Thoracic aorta (tissue), 2 donors: ENCODE data around the gene UBAC2. TPM values are rescaled to one million over a fixed set of nuclear protein-coding genes. Genes with fewer than 3 reads are reported as not detected.

Experiments used
- ATAC-seq: fragments of 150-250 bp; one replicate; pipeline ENCODE4 v1.8.0; 2017; ENCODE audit warnings: low read depth; ENCODE audit not compliant: insufficient number of reproducible peaks, low FRiP score
- DNase-seq: peaks from one replicate; pipeline ENCODE4 v3.0.0-alpha.2; 2020; ENCODE audit warnings: low spot score
- H3K27ac ChIP-seq, 2 donors: fragments of 200-600 bp; sonication (generic); 1 replicate in 1 of 2; 2 replicates in 1 of 2; pipeline ENCODE4 v1.5.1; 2016; ENCODE audit warnings: mild to moderate bottlenecking in 2 of 2, moderate library complexity in 2 of 2
- H3K27me3 ChIP-seq: fragments of 200-600 bp; sonication (generic); replicated peaks from 2 replicates; pipeline ENCODE4 v1.6.0; 2016; ENCODE audit warnings: mild to moderate bottlenecking; ENCODE audit not compliant: insufficient read depth
- H3K36me3 ChIP-seq: fragments of 200-600 bp; sonication (generic); one replicate; pipeline ENCODE4 v1.5.1; 2016
- H3K4me1 ChIP-seq, 2 donors: fragments of 200-600 bp; sonication (generic); 1 replicate in 1 of 2; 2 replicates in 1 of 2; pipeline versions ENCODE4 v1.5.1 to v1.6.0; 2016; ENCODE audit warnings: low read depth in 2 of 2, mild to moderate bottlenecking in 1 of 2; ENCODE audit not compliant: control insufficient read depth in 1 of 2
- H3K4me3 ChIP-seq: fragments of 200-600 bp; sonication (generic); 2 replicates; pipeline ENCODE4 v1.5.1; 2016; ENCODE audit warnings: mild to moderate bottlenecking
- H3K9me3 ChIP-seq: fragments of 200-600 bp; sonication (generic); 2 replicates; pipeline ENCODE4 v1.5.1; 2016
- CTCF ChIP-seq: fragments of 200-600 bp; sonication (generic); IDR thresholded peaks from one replicate; pipeline ENCODE4 v1.5.1; 2019; ENCODE audit warnings: antibody characterized with exemption
- total RNA-seq, 2 donors: library from RNA; depleted of rRNA; stranded (reverse); fragments of >200 nt; gene quantifications; one replicate each; pipeline versions ENCODE4 v1.1.0 to v1.2.3, GENCODE V29; 2016

Gene UBAC2
- total RNA-seq, 2 donors from 2014 or later: 41.3 to 49.7 TPM

- DNase-seq: no peak
- ATAC-seq: no peak
- Histone ChIP-seq H3K27ac (no peak overlapping the region), H3K4me1 (no peaks in the 10 kb centered on the region), H3K27me3 (no peaks in the 10 kb centered on the region), H3K36me3 (no peaks in the 10 kb centered on the region), H3K4me3 (peak overlapping the region; percentile 36), H3K9me3 (no peaks in the 10 kb centered on the region)
- TF ChIP-seq CTCF: no peak
Observed at GRCh38 chr13:99431927-99432608, 231.4 kb downstream of the UBAC2 start.

- ATAC-seq (no peak), DNase-seq (no peak)
- H3K4me3 ChIP-seq: peak overlapping the region; percentile 36
- no peak for TF ChIP-seq CTCF
- no peaks in the 10 kb centered on the region for H3K9me3 ChIP-seq
- H3K4me1 ChIP-seq: no peaks in the 10 kb centered on the region
- H3K27me3 ChIP-seq: no peaks in the 10 kb centered on the region
- no peaks in the 10 kb centered on the region for H3K36me3 ChIP-seq
- H3K27ac ChIP-seq: no peak overlapping the region
Observed at GRCh38 chr13:99432609-99433542, 232.2 kb downstream of the UBAC2 start.

- no peak overlapping the region for H3K27ac ChIP-seq
Observed at GRCh38 chr13:99433543-99434075, 233.0 kb downstream of the UBAC2 start.

GRCh38 chr13:99434258-99434788 lies 233.7 kb downstream of the UBAC2 start:
- Histone ChIP-seq H3K27ac (no peak overlapping the region), H3K9me3 (no peaks in the 10 kb centered on the region), H3K36me3 (no peaks in the 10 kb centered on the region), H3K27me3 (no peaks in the 10 kb centered on the region), H3K4me1 (no peaks in the 10 kb centered on the region), H3K4me3 (no peak overlapping the region)
- TF ChIP-seq CTCF: no peak
- DNase-seq (no peak), ATAC-seq (no peak)

More at GRCh38 chr13:99433543-99434075, 233.0 kb downstream of the UBAC2 start:
- no peak overlapping the region for H3K4me3 ChIP-seq
- no peaks in the 10 kb centered on the region for H3K27me3 ChIP-seq
- no peak for TF ChIP-seq CTCF
- H3K9me3 ChIP-seq: no peaks in the 10 kb centered on the region
- no peak for DNase-seq
- no peaks in the 10 kb centered on the region for H3K36me3 ChIP-seq
- no peak for ATAC-seq
- no peaks in the 10 kb centered on the region for H3K4me1 ChIP-seq

- no peak overlapping the region for H3K27ac ChIP-seq
- H3K4me1 ChIP-seq: no peaks in the 10 kb centered on the region
- H3K9me3 ChIP-seq: no peaks in the 10 kb centered on the region
- H3K27me3 ChIP-seq: no peaks in the 10 kb centered on the region
- no peak for DNase-seq
- no peak for TF ChIP-seq CTCF
- H3K4me3 ChIP-seq: no peak overlapping the region
- no peak for ATAC-seq
- no peaks in the 10 kb centered on the region for H3K36me3 ChIP-seq
Observed at GRCh38 chr13:99435116-99435515, 234.5 kb downstream of the UBAC2 start.
